Measurements from ENCODE around the gene PTPRJ. TPM values are rescaled to one million over a fixed set of nuclear protein-coding genes. Genes with fewer than 3 reads are reported as not detected.
A peak's percentile ranks its signal among the peaks of the same experiment; 100 is the strongest.

PTPRJ gene
- total and polyA plus RNA-seq, 9 of the 15 experiments (the other 6 are each of a cell fraction or from before 2014, with no cell fraction given) = 0.56 to 10.7 (median 4.8) TPM

DNA sequence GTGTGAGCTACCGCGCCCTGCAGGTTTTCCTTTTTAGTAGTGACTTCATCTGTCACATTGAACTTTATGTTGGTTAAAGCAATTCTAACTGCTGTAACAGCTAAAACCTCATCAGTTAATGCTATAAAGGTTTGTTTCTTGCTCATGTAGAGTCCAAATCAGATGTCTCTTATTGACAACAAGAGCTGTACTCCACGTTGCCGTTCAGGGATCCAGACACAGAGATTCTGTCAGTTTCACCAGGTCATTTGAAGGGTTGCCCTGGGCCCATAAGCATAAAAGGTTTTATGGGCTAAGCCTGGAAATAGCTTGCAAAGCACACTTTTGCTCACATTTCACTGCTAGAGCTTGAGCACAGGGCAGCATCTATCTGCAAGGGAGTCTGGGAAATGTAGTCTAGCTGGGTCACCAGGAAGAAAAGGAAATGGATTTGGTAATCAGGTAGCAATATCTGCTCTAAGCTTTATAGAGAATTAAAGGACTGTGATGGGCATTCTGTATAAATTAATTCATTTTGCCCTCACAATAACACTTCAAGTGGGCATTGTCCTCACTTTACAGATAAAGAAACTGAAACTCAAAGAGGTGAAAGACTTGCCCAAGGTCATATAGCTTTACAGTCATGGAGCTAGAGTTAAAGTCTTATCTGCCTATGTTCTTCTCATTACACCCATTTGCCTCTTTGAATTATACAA, 25.2 kb upstream of the PTPRJ start (continued):
- TF ChIP-seq NR2C1 (IDR thresholded peaks at IDR 0.05) = no peak
- peak; percentile 51; the same call in 1 of the 2 replicates for TF ChIP-seq NR2C1 (tag; IDR thresholded peaks at IDR 0.05)
- no peak for TF ChIP-seq ZNF764 (CRISPR knock-in tag; IDR thresholded peaks at IDR 0.05; ENCODE audit: low read depth)
- TF ChIP-seq, protein P1, sequence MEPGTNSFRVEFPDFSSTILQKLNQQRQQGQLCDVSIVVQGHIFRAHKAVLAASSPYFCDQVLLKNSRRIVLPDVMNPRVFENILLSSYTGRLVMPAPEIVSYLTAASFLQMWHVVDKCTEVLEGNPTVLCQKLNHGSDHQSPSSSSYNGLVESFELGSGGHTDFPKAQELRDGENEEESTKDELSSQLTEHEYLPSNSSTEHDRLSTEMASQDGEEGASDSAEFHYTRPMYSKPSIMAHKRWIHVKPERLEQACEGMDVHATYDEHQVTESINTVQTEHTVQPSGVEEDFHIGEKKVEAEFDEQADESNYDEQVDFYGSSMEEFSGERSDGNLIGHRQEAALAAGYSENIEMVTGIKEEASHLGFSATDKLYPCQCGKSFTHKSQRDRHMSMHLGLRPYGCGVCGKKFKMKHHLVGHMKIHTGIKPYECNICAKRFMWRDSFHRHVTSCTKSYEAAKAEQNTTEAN (CRISPR knock-in tag; IDR thresholded peaks at IDR 0.05) = no peak
- no peak for TF ChIP-seq ETS2 (tag; IDR thresholded peaks at IDR 0.05; ENCODE audit: borderline replicate concordance, poor library complexity, severe bottlenecking)
- TF ChIP-seq, protein P2, sequence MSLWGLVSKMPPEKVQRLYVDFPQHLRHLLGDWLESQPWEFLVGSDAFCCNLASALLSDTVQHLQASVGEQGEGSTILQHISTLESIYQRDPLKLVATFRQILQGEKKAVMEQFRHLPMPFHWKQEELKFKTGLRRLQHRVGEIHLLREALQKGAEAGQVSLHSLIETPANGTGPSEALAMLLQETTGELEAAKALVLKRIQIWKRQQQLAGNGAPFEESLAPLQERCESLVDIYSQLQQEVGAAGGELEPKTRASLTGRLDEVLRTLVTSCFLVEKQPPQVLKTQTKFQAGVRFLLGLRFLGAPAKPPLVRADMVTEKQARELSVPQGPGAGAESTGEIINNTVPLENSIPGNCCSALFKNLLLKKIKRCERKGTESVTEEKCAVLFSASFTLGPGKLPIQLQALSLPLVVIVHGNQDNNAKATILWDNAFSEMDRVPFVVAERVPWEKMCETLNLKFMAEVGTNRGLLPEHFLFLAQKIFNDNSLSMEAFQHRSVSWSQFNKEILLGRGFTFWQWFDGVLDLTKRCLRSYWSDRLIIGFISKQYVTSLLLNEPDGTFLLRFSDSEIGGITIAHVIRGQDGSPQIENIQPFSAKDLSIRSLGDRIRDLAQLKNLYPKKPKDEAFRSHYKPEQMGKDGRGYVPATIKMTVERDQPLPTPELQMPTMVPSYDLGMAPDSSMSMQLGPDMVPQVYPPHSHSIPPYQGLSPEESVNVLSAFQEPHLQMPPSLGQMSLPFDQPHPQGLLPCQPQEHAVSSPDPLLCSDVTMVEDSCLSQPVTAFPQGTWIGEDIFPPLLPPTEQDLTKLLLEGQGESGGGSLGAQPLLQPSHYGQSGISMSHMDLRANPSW (CRISPR knock-in tag; IDR thresholded peaks at IDR 0.05) = no peak
- no peak for TF ChIP-seq ZNF586 (CRISPR knock-in tag; conservative IDR thresholded peaks at IDR 0.05)
- TF ChIP-seq CEBPG (CRISPR knock-in tag; IDR thresholded peaks at IDR 0.05) = no peak
- peak in 1 of 2 experiments; percentile 65; a peak in 2 of 4 replicates for TF ChIP-seq CEBPG (tag; conservative IDR thresholded peaks at IDR 0.05 in 1 of 2, IDR thresholded peaks at IDR 0.05 in 1 of 2)
- no peak for TF ChIP-seq ZNF740 (CRISPR knock-in tag; IDR thresholded peaks at IDR 0.05)
- no peak for TF ChIP-seq ZNF740 (tag; IDR thresholded peaks at IDR 0.05)
- no peak for TF ChIP-seq BRD4 (IDR thresholded peaks at IDR 0.05)
- TF ChIP-seq CHD1 (IDR thresholded peaks at IDR 0.05; ENCODE audit: low read length) = no peak
- no peak for TF ChIP-seq ZNF324 (CRISPR knock-in tag; IDR thresholded peaks at IDR 0.05)
- TF ChIP-seq NR2C2 (CRISPR knock-in tag; IDR thresholded peaks at IDR 0.05) = no peak
- 0 out of 2 replicates have a peak, but pooled peaks have one; percentile 41 for TF ChIP-seq NR2C2 (tag; IDR thresholded peaks at IDR 0.05)
- no peak for TF ChIP-seq RHOXF2B (CRISPR knock-in tag; conservative IDR thresholded peaks at IDR 0.05)
- no peak for TF ChIP-seq ZNF699 (CRISPR knock-in tag; IDR thresholded peaks at IDR 0.05; ENCODE audit: insufficient replicate concordance)
- TF ChIP-seq EWSR1 (IDR thresholded peaks at IDR 0.05; ENCODE audit: borderline replicate concordance, low read depth, partially characterized antibody) = no peak
- TF ChIP-seq ZNF780A (CRISPR knock-in tag; IDR thresholded peaks at IDR 0.05) = no peak
- no peak for TF ChIP-seq ZNF212 (CRISPR knock-in tag; IDR thresholded peaks at IDR 0.05)
- TF ChIP-seq OTX1 (CRISPR knock-in tag; IDR thresholded peaks at IDR 0.05) = no peak
- TF ChIP-seq, protein P3, sequence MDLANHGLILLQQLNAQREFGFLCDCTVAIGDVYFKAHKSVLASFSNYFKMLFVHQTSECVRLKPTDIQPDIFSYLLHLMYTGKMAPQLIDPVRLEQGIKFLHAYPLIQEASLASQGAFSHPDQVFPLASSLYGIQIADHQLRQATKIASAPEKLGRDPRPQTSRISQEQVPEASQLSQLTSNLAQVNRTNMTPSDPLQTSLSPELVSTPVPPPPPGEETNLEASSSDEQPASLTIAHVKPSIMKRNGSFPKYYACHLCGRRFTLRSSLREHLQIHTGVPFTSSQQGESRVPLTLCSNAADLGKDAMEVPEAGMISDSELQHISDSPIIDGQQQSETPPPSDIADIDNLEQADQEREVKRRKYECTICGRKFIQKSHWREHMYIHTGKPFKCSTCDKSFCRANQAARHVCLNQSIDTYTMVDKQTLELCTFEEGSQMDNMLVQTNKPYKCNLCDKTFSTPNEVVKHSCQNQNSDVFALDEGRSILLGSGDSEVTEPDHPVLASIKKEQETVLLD (IDR thresholded peaks at IDR 0.05) = no peak

All from K562 (cell line).